ENCODE results near the gene CTAG1A.
"Not testable (repeated sequence)": the region's sequence is repeated elsewhere in the genome, so short reads cannot be mapped to it uniquely, and the experiment has no call there.

DNA sequence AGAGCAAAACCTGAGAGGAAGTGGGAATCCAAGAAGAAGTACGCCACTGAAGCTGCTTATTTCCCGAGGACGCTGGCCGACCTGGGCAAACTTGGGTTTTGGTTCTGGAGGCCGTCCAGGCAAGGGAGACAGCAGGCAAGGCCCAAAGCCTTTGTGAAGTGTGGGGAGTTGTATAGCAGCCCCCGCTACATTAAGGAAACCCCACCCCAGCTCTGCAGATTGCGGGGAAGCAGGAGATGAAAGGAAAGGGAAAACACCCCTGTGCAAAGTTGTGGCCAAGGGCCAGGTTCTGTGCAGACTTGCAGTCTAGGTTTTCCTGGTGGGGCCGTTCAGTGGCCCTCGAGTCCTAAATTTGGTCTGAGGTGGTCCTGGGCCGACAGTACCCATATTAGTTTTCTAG lies 11.9 kb upstream of the CTAG1A start:
- not testable (repeated sequence) for TF ChIP-seq EP300 (IDR thresholded peaks at IDR 0.05; ENCODE audit: low read depth); POLR2A (IDR thresholded peaks at IDR 0.05); POLR2AphosphoS5 (IDR thresholded peaks at IDR 0.05)
- TF ChIP-seq, protein P1, sequence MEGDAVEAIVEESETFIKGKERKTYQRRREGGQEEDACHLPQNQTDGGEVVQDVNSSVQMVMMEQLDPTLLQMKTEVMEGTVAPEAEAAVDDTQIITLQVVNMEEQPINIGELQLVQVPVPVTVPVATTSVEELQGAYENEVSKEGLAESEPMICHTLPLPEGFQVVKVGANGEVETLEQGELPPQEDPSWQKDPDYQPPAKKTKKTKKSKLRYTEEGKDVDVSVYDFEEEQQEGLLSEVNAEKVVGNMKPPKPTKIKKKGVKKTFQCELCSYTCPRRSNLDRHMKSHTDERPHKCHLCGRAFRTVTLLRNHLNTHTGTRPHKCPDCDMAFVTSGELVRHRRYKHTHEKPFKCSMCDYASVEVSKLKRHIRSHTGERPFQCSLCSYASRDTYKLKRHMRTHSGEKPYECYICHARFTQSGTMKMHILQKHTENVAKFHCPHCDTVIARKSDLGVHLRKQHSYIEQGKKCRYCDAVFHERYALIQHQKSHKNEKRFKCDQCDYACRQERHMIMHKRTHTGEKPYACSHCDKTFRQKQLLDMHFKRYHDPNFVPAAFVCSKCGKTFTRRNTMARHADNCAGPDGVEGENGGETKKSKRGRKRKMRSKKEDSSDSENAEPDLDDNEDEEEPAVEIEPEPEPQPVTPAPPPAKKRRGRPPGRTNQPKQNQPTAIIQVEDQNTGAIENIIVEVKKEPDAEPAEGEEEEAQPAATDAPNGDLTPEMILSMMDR (IDR thresholded peaks at IDR 0.05): not testable (repeated sequence)

Measured in transverse colon (tissue), 4 donors.